Prostate gland (tissue), 2 donors: ENCODE results near the gene TMEM170B. TPM values are rescaled to one million over a fixed set of nuclear protein-coding genes. Genes with fewer than 3 reads are reported as not detected.

ENCODE experiments used
- DNase-seq: peaks from one replicate; pipeline ENCODE4 v3.0.0-alpha.2; 2019; ENCODE audit warnings: low spot score
- H3K27ac ChIP-seq, 2 donors: fragments of 200-600 bp; sonication (generic); 2 replicates each; pipeline ENCODE4 v1.5.1; 2017 to 2019
- H3K27me3 ChIP-seq: fragments of 200-600 bp; sonication (generic); replicated peaks from 2 replicates; pipeline ENCODE4 v1.5.1; 2019; ENCODE audit not compliant: insufficient read depth
- H3K36me3 ChIP-seq, 2 donors: fragments of 200-600 bp; sonication (generic); 1 replicate in 1 of 2; 2 replicates in 1 of 2; pipeline versions ENCODE4 v1.5.1 to v1.8.1; 2017 to 2019
- H3K4me1 ChIP-seq: fragments of 200-600 bp; sonication (generic); replicated peaks from 2 replicates; pipeline ENCODE4 v1.5.1; 2019
- H3K4me3 ChIP-seq, 2 donors: fragments of 200-600 bp; sonication (generic); 2 replicates each; pipeline ENCODE4 v1.5.1; 2017 to 2019
- H3K9me3 ChIP-seq: fragments of 200-600 bp; sonication (generic); 2 replicates; pipeline ENCODE4 v1.5.1; 2017
- CTCF ChIP-seq, 4 experiments: fragments of 200-600 bp in 2 of 4; fragments of 450-650 bp in 2 of 4; sonication (generic) in 2 of 4; IDR thresholded peaks; 1 replicate in 3 of 4; 2 replicates in 1 of 4; pipeline ENCODE4 v1.5.1; 2016 to 2019; ENCODE audit warnings: antibody characterized with exemption in 4 of 4, mild to moderate bottlenecking in 2 of 4, moderate library complexity in 2 of 4
- POLR2A ChIP-seq: fragments of 450-650 bp; IDR thresholded peaks from one replicate; pipeline ENCODE4 v1.6.1; 2016; ENCODE audit warnings: antibody characterized with exemption, mild to moderate bottlenecking
- POLR2AphosphoS5 ChIP-seq: sonication (generic); formaldehyde crosslinking; IDR thresholded peaks from one replicate; pipeline ENCODE4 v1.6.1; 2017; ENCODE audit warnings: antibody characterized with exemption
- WGBS: methylation state at CpG from one replicate; pipeline ENCODE4 v1.1.5; 2018; 5-methylcytosine and 5-hydroxymethylcytosine counted together
- intact Hi-C: fragments of 100-400 bp; cut with DNase I; formaldehyde crosslinking; loops from one replicate; pipeline ENCODE4 v1.14.2; 2022
- total RNA-seq, 2 donors: library from RNA; depleted of rRNA; stranded (reverse); fragments of >200 nt; gene quantifications; one replicate each; pipeline ENCODE4 v1.1.0, GENCODE V29; 2016

Gene TMEM170B
- total RNA-seq, 2 donors from 2014 or later: 2.7 to 5.7 TPM

DNA sequence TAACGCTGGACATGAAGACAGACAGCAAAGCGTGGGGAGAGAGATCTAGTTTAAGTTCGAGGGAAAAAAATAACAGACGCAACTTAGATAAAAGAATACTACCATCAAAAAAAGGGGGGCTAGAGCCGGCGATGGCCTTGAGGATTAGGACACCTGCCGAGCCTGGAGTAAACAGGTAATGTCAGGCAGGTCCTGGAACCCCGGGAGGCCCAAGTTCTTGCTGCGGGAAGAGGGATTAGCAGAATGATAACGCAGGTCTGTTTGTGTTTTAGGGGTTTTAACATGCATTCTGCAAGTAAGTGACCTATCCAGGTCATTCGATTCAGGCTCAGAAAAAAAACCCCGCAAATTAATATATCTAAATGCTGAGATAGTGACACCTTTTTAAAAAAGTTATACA is 754 bp upstream of the TMEM170B start:
- intact Hi-C loops: no loop called here
- H3K36me3 ChIP-seq: no peaks in the 10 kb centered on the region
- TF ChIP-seq POLR2A: no peak
- no peak for TF ChIP-seq CTCF (IDR thresholded peaks at IDR 0.05)
- TF ChIP-seq POLR2AphosphoS5: no peak
- H3K27me3 ChIP-seq: no peaks in the 10 kb centered on the region
- H3K9me3 ChIP-seq: no peaks in the 10 kb centered on the region
- no peaks in the 10 kb centered on the region for H3K4me1 ChIP-seq
- no peak for DNase-seq
- H3K4me3 ChIP-seq: peak overlapping the region; percentile 66 to 91
- WGBS: 4% methylated on average over 12 of the region's 12 CpGs
- H3K27ac ChIP-seq: peak overlapping the region; percentile 66 to 74

- Histone ChIP-seq H3K9me3 (no peaks in the 10 kb centered on the region), H3K4me1 (no peaks in the 10 kb centered on the region), H3K4me3 (peak overlapping the region; percentile 66 to 91), H3K27ac (peak overlapping the region; percentile 66 to 74), H3K36me3 (no peaks in the 10 kb centered on the region), H3K27me3 (no peaks in the 10 kb centered on the region)
- TF ChIP-seq CTCF (IDR thresholded peaks at IDR 0.05): no peak
- no peak for TF ChIP-seq POLR2A
- no peak for TF ChIP-seq POLR2AphosphoS5
- intact Hi-C loops: no loop called here
- DNase-seq: peak; percentile 16
- under 1% methylated on average over 73 of the region's 74 CpGs for WGBS
Measured at GRCh38 chr6:11538052-11538818, 686 bp downstream of the TMEM170B start.

GRCh38 chr6:11538819-11539468 is 1.4 kb downstream of the TMEM170B start:
- H3K4me1 ChIP-seq: no peaks in the 10 kb centered on the region
- H3K4me3 ChIP-seq: peak overlapping the region; percentile 66 to 91
- TF ChIP-seq CTCF (IDR thresholded peaks at IDR 0.05): no peak
- no peak for TF ChIP-seq POLR2AphosphoS5
- no peak for TF ChIP-seq POLR2A
- H3K27me3 ChIP-seq: no peaks in the 10 kb centered on the region
- intact Hi-C loops: no loop called here
- WGBS: 33% methylated on average over 8 of the region's 8 CpGs
- peak overlapping the region in 1 of 2 donors; percentile 74 for H3K27ac ChIP-seq
- H3K36me3 ChIP-seq: no peaks in the 10 kb centered on the region
- no peak for DNase-seq
- H3K9me3 ChIP-seq: no peaks in the 10 kb centered on the region

DNA sequence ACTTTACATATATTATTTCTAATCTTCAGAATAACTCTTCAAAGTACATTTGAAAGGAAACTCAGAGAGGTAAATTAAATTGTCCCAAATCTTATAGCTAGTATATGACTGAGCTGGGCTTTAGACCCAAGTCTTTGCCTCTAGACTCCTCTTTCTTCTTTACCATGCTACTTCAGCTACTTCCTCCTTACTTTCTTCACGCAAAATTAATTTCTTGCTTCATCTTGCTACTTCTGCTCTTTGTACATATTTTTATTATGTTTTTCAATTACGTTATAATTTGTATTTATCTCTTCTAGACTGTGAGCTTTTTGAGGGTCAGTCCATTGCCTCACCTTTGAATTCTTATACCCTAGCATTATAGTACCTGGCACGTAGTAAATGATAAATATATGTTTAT is 5.3 kb downstream of the TMEM170B start:
- Histone ChIP-seq H3K36me3 (no peaks in the 10 kb centered on the region), H3K4me1 (no peaks in the 10 kb centered on the region), H3K27ac (no peak overlapping the region), H3K9me3 (no peaks in the 10 kb centered on the region), H3K27me3 (no peaks in the 10 kb centered on the region), H3K4me3 (no peak overlapping the region)
- no peak for DNase-seq
- intact Hi-C loops: no loop called here
- TF ChIP-seq POLR2A (no peak), POLR2AphosphoS5 (no peak), CTCF (IDR thresholded peaks at IDR 0.05) (no peak)
- 92% methylated on average over 3 of the region's 3 CpGs for WGBS
